Breast epithelium (tissue), 4 donors: Measurements from ENCODE around the gene HS3ST3A1. TPM values are rescaled to one million over a fixed set of nuclear protein-coding genes. Genes with fewer than 3 reads are reported as not detected.

Experiments used
- DNase-seq, 2 donors: peaks; one replicate each; pipeline ENCODE4 v3.0.0-alpha.2; 2019; ENCODE audit warnings: low spot score in 2 of 2
- H3K27ac ChIP-seq, 2 donors: fragments of 200-600 bp; sonication (generic) in 1 of 2; one replicate each; pipeline ENCODE4 v1.5.1; 2016 to 2019; ENCODE audit warnings: mild to moderate bottlenecking in 1 of 2
- H3K27me3 ChIP-seq, 2 donors: fragments of 200-600 bp; sonication (generic) in 1 of 2; one replicate each; pipeline versions ENCODE4 v1.5.1 to v1.6.0; 2017 to 2019; ENCODE audit warnings: control low read depth in 1 of 2, mild to moderate bottlenecking in 1 of 2
- H3K36me3 ChIP-seq: fragments of 200-600 bp; one replicate; pipeline ENCODE4 v1.5.1; 2019
- H3K4me1 ChIP-seq, 2 donors: fragments of 200-600 bp; sonication (generic); one replicate each; pipeline ENCODE4 v1.5.1; 2016 to 2019; ENCODE audit warnings: control low read depth in 1 of 2
- H3K4me3 ChIP-seq, 3 donors: fragments of 200-600 bp; sonication (generic); 1 replicate in 2 of 3; 2 replicates in 1 of 3; pipeline ENCODE4 v1.5.1; 2016 to 2019; ENCODE audit warnings: mild to moderate bottlenecking in 3 of 3, moderate library complexity in 2 of 3
- H3K9me3 ChIP-seq, 2 donors: fragments of 200-600 bp; sonication (generic) in 1 of 2; one replicate each; pipeline ENCODE4 v1.5.1; 2016 to 2019; ENCODE audit warnings: control low read depth in 1 of 2
- POLR2A ChIP-seq: fragments of 450-650 bp; IDR thresholded peaks from one replicate; pipeline ENCODE4 v1.6.1; 2016; ENCODE audit warnings: antibody characterized with exemption, mild to moderate bottlenecking, moderate library complexity
- POLR2AphosphoS5 ChIP-seq, 3 donors: sonication (generic); formaldehyde crosslinking; IDR thresholded peaks; one replicate each; pipeline ENCODE4 v1.6.1; 2017; ENCODE audit warnings: antibody characterized with exemption in 3 of 3
- intact Hi-C: fragments of 100-400 bp; cut with DNase I; formaldehyde crosslinking; loops from one replicate; pipeline ENCODE4 v1.15.1; 2023; ENCODE audit warnings: low total_unique reads
- total RNA-seq, 3 donors: library from RNA; depleted of rRNA; stranded (reverse); fragments of >200 nt; gene quantifications; one replicate each; pipeline ENCODE4 v1.1.0, GENCODE V29; 2016
- TF ChIP-seq, protein P1 (sequence below), 3 donors: fragments of 450-650 bp; IDR thresholded peaks; one replicate each; pipeline ENCODE4 v1.5.1; 2016 to 2017; ENCODE audit warnings: antibody characterized with exemption in 3 of 3, mild to moderate bottlenecking in 3 of 3, moderate library complexity in 3 of 3

The HS3ST3A1 gene
- total RNA-seq, 3 donors from 2014 or later: 0.66 to 1.4 (median 1.0) TPM

DNA sequence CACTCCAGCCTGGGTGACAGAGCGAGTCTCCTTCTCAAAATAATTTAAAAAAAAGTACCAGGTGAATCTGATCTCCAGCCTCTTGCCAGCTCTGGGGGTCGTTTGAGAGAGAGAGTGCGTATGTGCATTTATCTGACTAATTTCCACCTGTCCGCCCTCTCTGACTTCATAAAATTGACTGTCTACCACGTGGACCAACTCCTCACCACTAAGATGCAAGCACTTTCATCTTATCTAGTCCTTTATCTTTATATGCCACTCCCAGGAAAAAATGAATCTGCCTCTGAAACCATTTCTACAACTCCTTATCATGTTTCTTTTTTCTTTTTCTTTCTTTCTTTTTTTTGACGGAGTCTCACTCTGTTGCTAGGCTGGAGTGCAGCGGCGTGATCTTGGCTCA, 55.8 kb downstream of the HS3ST3A1 start:
- no peak overlapping the region for H3K27ac ChIP-seq
- H3K27me3 ChIP-seq: no peaks in the 10 kb centered on the region
- H3K4me3 ChIP-seq: no peak overlapping the region
- DNase-seq: no peak
- no peaks in the 10 kb centered on the region for H3K36me3 ChIP-seq
- H3K9me3 ChIP-seq: no peaks in the 10 kb centered on the region
- TF ChIP-seq, protein P1, sequence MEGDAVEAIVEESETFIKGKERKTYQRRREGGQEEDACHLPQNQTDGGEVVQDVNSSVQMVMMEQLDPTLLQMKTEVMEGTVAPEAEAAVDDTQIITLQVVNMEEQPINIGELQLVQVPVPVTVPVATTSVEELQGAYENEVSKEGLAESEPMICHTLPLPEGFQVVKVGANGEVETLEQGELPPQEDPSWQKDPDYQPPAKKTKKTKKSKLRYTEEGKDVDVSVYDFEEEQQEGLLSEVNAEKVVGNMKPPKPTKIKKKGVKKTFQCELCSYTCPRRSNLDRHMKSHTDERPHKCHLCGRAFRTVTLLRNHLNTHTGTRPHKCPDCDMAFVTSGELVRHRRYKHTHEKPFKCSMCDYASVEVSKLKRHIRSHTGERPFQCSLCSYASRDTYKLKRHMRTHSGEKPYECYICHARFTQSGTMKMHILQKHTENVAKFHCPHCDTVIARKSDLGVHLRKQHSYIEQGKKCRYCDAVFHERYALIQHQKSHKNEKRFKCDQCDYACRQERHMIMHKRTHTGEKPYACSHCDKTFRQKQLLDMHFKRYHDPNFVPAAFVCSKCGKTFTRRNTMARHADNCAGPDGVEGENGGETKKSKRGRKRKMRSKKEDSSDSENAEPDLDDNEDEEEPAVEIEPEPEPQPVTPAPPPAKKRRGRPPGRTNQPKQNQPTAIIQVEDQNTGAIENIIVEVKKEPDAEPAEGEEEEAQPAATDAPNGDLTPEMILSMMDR (IDR thresholded peaks at IDR 0.05): no peak
- TF ChIP-seq POLR2AphosphoS5 (IDR thresholded peaks at IDR 0.05): no peak
- no peak for TF ChIP-seq POLR2A
- intact Hi-C loops: loop anchor here (2.0 kb wide), 1 partner anchor 43 kb away; no protein-coding TSS in a partner anchor
- no peaks in the 10 kb centered on the region for H3K4me1 ChIP-seq

DNA sequence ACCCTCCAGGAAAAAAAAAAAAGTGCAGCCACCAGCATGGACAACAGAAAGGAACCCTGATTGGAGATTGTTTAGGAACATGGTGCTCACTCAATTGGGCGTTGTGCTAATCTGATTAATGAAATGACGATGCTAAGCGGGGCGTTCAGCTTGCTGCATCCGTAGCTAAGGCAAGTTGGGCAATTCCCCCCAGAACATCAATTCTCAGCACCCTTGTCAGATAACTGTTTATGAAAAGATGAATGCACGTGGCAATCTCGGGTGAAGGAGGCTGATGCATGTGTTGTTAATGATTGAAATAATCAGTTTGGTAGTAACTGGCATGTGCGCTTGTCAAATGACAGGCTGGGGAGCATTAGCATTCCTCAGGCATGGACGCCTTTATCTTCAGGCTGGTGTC, 57.0 kb downstream of the HS3ST3A1 start:
- H3K27ac ChIP-seq: no peak overlapping the region
- intact Hi-C loops: no loop called here
- no peaks in the 10 kb centered on the region for H3K36me3 ChIP-seq
- no peak for DNase-seq
- no peak overlapping the region for H3K4me3 ChIP-seq
- H3K9me3 ChIP-seq: no peaks in the 10 kb centered on the region
- no peaks in the 10 kb centered on the region for H3K27me3 ChIP-seq
- TF ChIP-seq POLR2A: no peak
- TF ChIP-seq, protein P1 (IDR thresholded peaks at IDR 0.05): no peak
- no peak for TF ChIP-seq POLR2AphosphoS5 (IDR thresholded peaks at IDR 0.05)
- no peaks in the 10 kb centered on the region for H3K4me1 ChIP-seq

DNA sequence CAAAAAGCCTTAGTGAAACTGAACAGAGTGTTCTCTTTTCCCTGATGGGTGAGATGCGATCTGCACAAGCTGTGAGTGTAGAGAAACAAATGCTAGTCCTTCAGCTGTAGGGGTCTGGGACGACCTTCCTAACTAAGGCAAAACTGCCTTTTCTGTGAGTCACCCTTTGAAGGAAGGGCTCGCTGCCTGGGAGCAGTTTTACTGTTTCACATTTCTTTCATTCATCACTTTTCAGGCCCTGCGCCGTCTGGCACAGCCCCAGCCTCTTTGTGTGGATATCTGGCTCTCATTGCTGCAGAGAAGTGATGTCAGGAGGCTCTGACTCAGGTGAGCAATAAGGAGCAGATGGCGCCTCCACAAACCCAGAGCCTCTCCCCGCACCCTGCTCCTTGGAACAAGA, 57.4 kb downstream of the HS3ST3A1 start:
- no peak overlapping the region for H3K27ac ChIP-seq
- H3K4me1 ChIP-seq: no peaks in the 10 kb centered on the region
- peak overlapping the region in 1 of 3 donors; percentile 15 for H3K4me3 ChIP-seq
- H3K9me3 ChIP-seq: no peaks in the 10 kb centered on the region
- H3K36me3 ChIP-seq: no peaks in the 10 kb centered on the region
- intact Hi-C loops: no loop called here
- H3K27me3 ChIP-seq: no peaks in the 10 kb centered on the region
- TF ChIP-seq, protein P1 (IDR thresholded peaks at IDR 0.05): no peak
- no peak for TF ChIP-seq POLR2AphosphoS5 (IDR thresholded peaks at IDR 0.05)
- TF ChIP-seq POLR2A: no peak
- DNase-seq: peak in 1 of 2 donors; percentile 38

DNA sequence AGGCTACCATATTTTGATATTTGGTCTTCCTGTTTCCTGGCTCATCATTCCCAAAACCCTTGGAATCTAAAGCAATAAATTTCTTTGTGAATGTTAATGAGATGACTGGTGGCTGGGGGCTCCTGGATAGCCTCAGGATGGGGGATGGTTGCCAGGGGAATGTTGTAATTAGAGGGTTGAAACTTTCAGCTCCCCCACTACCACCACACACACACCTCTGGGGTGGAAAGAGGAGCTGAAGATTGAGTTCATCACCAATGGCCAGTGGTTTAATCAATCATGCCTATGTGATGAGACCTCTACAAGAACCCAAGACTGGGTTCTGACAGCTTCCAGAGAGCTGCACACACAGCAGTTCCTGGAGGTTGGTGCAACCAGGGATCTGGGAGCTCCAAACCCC, 59.1 kb downstream of the HS3ST3A1 start:
- Histone ChIP-seq H3K27ac (no peak overlapping the region), H3K27me3 (no peaks in the 10 kb centered on the region), H3K9me3 (no peaks in the 10 kb centered on the region), H3K4me1 (no peaks in the 10 kb centered on the region), H3K36me3 (no peaks in the 10 kb centered on the region), H3K4me3 (no peak overlapping the region)
- TF ChIP-seq, protein P1 (IDR thresholded peaks at IDR 0.05): no peak
- no peak for TF ChIP-seq POLR2AphosphoS5 (IDR thresholded peaks at IDR 0.05)
- no peak for TF ChIP-seq POLR2A
- intact Hi-C loops: no loop called here
- no peak for DNase-seq

DNA sequence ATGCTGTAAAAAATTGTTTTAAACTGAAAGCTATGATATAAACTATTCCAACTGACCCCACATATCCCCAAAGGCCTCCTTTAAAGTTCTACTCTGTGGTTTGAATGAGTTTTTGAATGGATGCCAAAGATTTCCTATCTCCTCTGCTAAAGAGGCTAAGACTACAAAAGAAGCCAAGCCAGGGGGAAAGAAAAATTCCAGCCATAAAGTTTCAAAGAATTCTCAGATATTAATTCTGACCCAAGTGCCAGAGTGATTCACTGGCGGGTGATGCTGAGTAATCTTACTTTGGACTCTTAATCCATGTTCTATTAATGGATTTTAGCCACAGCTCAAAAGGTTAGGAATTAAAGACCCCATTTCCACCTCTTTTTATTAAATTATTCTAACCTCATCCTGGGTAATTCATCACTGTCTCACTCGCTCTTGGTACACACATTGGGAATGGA, 60.7 kb downstream of the HS3ST3A1 start:
- Histone ChIP-seq H3K4me3 (no peak overlapping the region), H3K9me3 (no peaks in the 10 kb centered on the region), H3K4me1 (no peaks in the 10 kb centered on the region), H3K27ac (peak overlapping the region; percentile 3 to 45), H3K27me3 (no peaks in the 10 kb centered on the region), H3K36me3 (no peaks in the 10 kb centered on the region)
- intact Hi-C loops: no loop called here
- no peak for TF ChIP-seq POLR2AphosphoS5 (IDR thresholded peaks at IDR 0.05)
- no peak for TF ChIP-seq POLR2A
- TF ChIP-seq, protein P1 (IDR thresholded peaks at IDR 0.05): no peak
- DNase-seq: no peak
